Glomerular visceral epithelial cell (primary cell): ENCODE results near the gene LRRC55.

ENCODE experiments used
- DNase-seq: peaks from one replicate; pipeline ENCODE4 v3.0.0-alpha.2; 2016; ENCODE audit errors: extremely low spot score

The LRRC55 gene

GRCh38 chr11:57181678-57182305 is at the start of gene LRRC55:
TSS of gene LRRC55 (plus strand) at chr11:57181953. CDS start at chr11:57182023, 70 bp downstream.
- DNase-seq: no peak

GRCh38 chr11:57133366-57134038 is 48.3 kb upstream of the LRRC55 start:
- DNase-seq: no peak

GRCh38 chr11:57134284-57134683 is 47.5 kb upstream of the LRRC55 start:
- DNase-seq: no peak

GRCh38 chr11:57135020-57135751 is 46.6 kb upstream of the LRRC55 start:
- DNase-seq: no peak

GRCh38 chr11:57140568-57140967 is 41.2 kb upstream of the LRRC55 start:
- DNase-seq: no peak

GRCh38 chr11:57143459-57143858 is 38.3 kb upstream of the LRRC55 start:
- DNase-seq: no peak

GRCh38 chr11:57144075-57144474 is 37.7 kb upstream of the LRRC55 start:
- DNase-seq: no peak

- DNase-seq: no peak
Observed at GRCh38 chr11:57144531-57145320, 37.0 kb upstream of the LRRC55 start.

GRCh38 chr11:57146301-57146700 is 35.5 kb upstream of the LRRC55 start:
- DNase-seq: no peak

GRCh38 chr11:57148621-57149020 is 33.1 kb upstream of the LRRC55 start:
- no peak for DNase-seq

GRCh38 chr11:57150454-57150917 is 31.3 kb upstream of the LRRC55 start:
- peak; percentile 1 for DNase-seq

- no peak for DNase-seq
Observed at GRCh38 chr11:57152134-57152533, 29.6 kb upstream of the LRRC55 start.

GRCh38 chr11:57153448-57153847 is 28.3 kb upstream of the LRRC55 start:
- no peak for DNase-seq

- no peak for DNase-seq
Observed at GRCh38 chr11:57154739-57155138, 27.0 kb upstream of the LRRC55 start.

GRCh38 chr11:57155400-57155799 is 26.4 kb upstream of the LRRC55 start:
- DNase-seq: no peak

GRCh38 chr11:57155838-57156607 is 25.7 kb upstream of the LRRC55 start:
- DNase-seq: no peak

GRCh38 chr11:57156928-57157327 is 24.8 kb upstream of the LRRC55 start:
- no peak for DNase-seq

- DNase-seq: no peak
Observed at GRCh38 chr11:57157624-57158023, 24.1 kb upstream of the LRRC55 start.

GRCh38 chr11:57158180-57158579 is 23.6 kb upstream of the LRRC55 start:
- DNase-seq: no peak

- DNase-seq: no peak
Observed at GRCh38 chr11:57158599-57158998, 23.2 kb upstream of the LRRC55 start.

GRCh38 chr11:57160665-57161064 is 21.1 kb upstream of the LRRC55 start:
- no peak for DNase-seq
